Measurements from ENCODE around the gene MAN2A1.

DNA sequence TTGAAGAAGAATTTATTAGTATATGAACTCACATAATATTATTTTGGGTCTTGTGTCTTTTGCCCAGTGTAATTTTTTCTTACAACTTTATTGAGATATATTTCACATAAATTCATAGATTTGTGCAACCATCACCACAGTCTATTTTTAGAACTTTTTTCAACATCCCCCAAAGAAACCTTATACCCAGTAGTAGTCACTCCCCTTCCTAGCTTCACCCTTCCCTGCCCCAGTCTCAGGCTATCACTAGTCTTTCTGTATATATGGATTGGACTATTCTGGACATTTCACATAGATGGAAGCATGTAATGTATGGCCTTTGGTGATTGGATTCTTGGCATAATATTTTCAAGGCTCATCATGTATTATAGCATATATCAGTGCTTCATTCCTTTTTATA lies 67.8 kb downstream of the MAN2A1 start:
- TF ChIP-seq POLR2AphosphoS5 (IDR thresholded peaks at IDR 0.05; ENCODE audit: borderline replicate concordance, low read depth, low read length) = no peak
- TF ChIP-seq EZH2 (IDR thresholded peaks at IDR 0.05) = no peak
- no peak for TF ChIP-seq FOXP2 (optimal IDR thresholded peaks at IDR 0.05; ENCODE audit: control extremely low read depth, extremely low read length, insufficient read depth)

Data from SK-N-MC (cell line).